Kidney epithelial cell (primary cell): Measurements from ENCODE around the gene KCNH8. TPM values are rescaled to one million over a fixed set of nuclear protein-coding genes. Genes with fewer than 3 reads are reported as not detected.

Experiments used
- DNase-seq: peaks from one replicate; pipeline ENCODE4 v3.0.0-alpha.2; 2010; ENCODE audit warnings: low read depth
- H3K27me3 ChIP-seq: 2 replicates; pipeline ENCODE4 v1.6.0; 2011; ENCODE audit warnings: low read length; ENCODE audit not compliant: control insufficient read depth, insufficient read depth
- H3K36me3 ChIP-seq: 2 replicates; pipeline ENCODE4 v1.5.1; 2011; ENCODE audit warnings: low read length; ENCODE audit not compliant: control insufficient read depth, insufficient read depth
- H3K4me3 ChIP-seq: 2 replicates; pipeline ENCODE4 v1.5.1; 2011; ENCODE audit warnings: low read depth, mild to moderate bottlenecking, control low read depth, low read length
- CTCF ChIP-seq: IDR thresholded peaks from 2 replicates; pipeline ENCODE4 v1.5.1; 2011; ENCODE audit warnings: mild to moderate bottlenecking, moderate library complexity, low read length, control low read depth, inconsistent platforms; ENCODE audit not compliant: insufficient read depth, poor library complexity, severe bottlenecking
- total RNA-seq: library from RNA; depleted of rRNA; stranded (reverse); fragments of >200 nt; gene quantifications from 2 replicates; pipeline ENCODE4 v1.2.3, GENCODE V29; 2015

Gene KCNH8
- total RNA-seq, 1 donor from 2014 or later: 0.88 TPM

DNA sequence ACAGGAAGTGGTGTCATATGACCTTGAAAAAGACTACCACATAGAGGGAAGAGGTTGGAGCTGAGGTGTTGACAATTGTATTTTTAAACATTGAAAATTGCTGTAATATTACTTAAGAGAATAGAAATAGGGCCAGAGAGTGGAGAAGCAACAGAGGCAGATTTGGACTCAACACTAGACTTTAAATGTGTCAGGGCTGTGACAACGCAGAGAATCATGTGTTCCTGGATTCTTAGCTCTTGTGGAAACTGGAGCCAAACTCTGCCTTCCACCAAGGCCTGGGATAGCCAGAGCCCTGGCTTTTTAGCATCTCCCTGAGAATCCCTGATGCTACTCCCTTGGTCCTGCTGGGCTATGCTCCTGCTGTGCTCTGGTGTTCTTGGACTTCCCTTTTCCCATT is 277.5 kb downstream of the KCNH8 start:
- no peaks in the 10 kb centered on the region for H3K36me3 ChIP-seq
- no peaks in the 10 kb centered on the region for H3K27me3 ChIP-seq
- no peak for TF ChIP-seq CTCF
- no peak for DNase-seq
- no peak overlapping the region for H3K4me3 ChIP-seq

DNA sequence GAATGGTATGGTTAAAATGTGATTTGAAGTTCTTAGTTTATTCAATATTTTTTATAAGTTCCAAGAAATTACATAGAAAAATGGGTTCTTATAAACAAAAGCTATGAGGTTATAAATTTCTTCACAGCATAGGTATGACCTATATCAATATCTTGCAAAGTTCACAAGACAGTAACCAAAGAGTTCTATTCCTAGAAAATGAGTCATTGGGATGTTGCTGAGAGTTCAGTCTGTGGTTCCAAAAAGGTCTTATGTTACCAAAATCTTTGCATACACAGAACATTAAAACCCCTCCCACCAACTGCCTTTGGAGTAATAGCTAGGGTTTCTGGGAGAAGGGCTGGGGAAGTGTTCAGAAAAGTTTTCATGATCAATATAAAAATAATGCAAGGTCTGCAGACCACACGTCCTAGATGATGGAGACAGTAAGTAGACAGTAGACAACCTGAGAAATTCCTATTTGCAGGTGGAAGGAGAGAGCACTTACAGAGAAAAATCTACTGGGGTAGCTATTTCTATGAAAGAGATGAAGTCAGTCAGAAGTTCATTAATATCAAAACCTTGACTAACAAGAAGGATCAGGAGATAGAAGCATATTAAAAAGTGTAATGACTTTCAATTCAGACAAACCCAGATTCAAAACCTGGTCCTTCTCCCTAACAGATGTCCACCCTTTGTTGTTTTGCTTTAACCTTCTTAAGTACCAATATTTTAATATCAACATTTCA is 279.3 kb downstream of the KCNH8 start:
- TF ChIP-seq CTCF: no peak
- Histone ChIP-seq H3K36me3 (no peaks in the 10 kb centered on the region), H3K27me3 (no peaks in the 10 kb centered on the region), H3K4me3 (no peak overlapping the region)
- no peak for DNase-seq

GRCh38 chr3:19428729-19429128 is 280.4 kb downstream of the KCNH8 start:
- no peak overlapping the region for H3K4me3 ChIP-seq
- no peaks in the 10 kb centered on the region for H3K36me3 ChIP-seq
- no peak for TF ChIP-seq CTCF
- DNase-seq: no peak
- H3K27me3 ChIP-seq: no peaks in the 10 kb centered on the region

DNA sequence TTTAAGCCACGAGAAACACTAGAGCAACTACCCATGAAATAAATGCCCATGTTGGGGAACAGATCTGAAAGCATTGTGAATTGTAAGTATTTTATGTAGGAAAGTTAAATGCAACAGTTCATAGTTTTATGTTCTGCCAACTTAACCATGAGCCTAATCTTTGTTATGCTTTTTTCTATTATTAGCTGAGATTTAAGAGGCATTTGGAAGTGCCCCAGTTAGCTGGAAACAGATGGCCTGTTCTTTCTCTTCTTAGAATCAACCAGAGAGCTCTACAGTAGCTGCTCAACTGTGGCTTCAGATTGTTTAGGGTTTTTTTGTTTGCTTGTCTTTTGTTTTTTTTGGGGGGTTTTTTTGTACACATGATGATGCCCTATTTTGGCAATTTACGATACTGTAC is 284.4 kb downstream of the KCNH8 start:
- no peaks in the 10 kb centered on the region for H3K27me3 ChIP-seq
- H3K4me3 ChIP-seq: no peak overlapping the region
- DNase-seq: no peak
- TF ChIP-seq CTCF: no peak
- no peaks in the 10 kb centered on the region for H3K36me3 ChIP-seq

DNA sequence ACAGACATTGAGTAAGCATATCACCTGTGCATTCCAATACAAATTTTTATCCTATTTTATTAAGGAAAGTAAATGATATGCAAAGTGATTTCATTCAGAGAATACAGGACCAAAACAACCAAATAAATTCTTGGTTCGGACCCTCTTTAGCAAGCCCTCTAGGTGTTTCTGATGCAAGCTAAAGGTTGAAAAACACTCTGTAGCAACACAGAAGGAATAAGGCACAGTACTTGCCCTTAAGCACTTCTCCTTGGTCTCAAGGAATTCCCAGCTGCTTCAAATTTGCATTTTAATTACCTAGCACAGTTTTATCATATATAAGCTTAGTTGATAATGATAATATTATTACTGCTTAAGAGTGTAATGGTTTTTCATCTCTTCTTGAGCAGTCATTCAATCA is 288.4 kb downstream of the KCNH8 start:
- H3K36me3 ChIP-seq: no peaks in the 10 kb centered on the region
- H3K4me3 ChIP-seq: no peak overlapping the region
- no peak for TF ChIP-seq CTCF
- no peaks in the 10 kb centered on the region for H3K27me3 ChIP-seq
- no peak for DNase-seq

DNA sequence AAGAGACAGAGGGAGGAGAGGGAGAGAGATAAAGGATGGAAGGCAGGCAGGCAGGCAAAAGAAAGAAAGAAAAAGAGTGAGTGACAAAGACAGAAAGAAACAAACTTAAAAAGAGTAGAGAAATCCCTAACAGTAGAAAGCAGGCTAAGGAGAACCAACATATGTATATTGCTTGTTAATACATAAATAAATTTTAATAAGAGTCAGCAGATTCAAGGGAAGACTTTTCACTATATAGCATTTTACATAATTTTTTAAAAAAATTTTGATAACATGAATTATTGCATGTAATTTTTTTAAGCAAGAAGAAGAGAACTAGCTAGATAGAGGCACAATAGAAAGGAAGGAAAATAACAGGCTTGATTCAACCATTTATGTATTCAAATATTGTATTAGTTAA is 291.6 kb downstream of the KCNH8 start:
- Histone ChIP-seq H3K4me3 (no peak overlapping the region), H3K36me3 (no peaks in the 10 kb centered on the region), H3K27me3 (no peaks in the 10 kb centered on the region)
- TF ChIP-seq CTCF: no peak
- DNase-seq: no peak
